Esophagus muscularis mucosa (tissue), 4 donors: ENCODE data around the gene TERT. TPM values are rescaled to one million over a fixed set of nuclear protein-coding genes. Genes with fewer than 3 reads are reported as not detected.

ENCODE experiments used
- DNase-seq: peaks from one replicate; pipeline ENCODE4 v3.0.0-alpha.2; 2017; ENCODE audit errors: extremely low spot score
- H3K27ac ChIP-seq, 4 donors: fragments of 200-600 bp; sonication (generic); replicated peaks in 1 of 4; 1 replicate in 3 of 4; 2 replicates in 1 of 4; pipeline ENCODE4 v1.5.1; 2016 to 2019; ENCODE audit warnings: mild to moderate bottlenecking in 1 of 4
- H3K27me3 ChIP-seq, 4 donors: fragments of 200-600 bp; sonication (generic); one replicate each; pipeline versions ENCODE4 v1.5.1 to v1.6.0; 2016 to 2019
- H3K36me3 ChIP-seq, 4 donors: fragments of 200-600 bp; sonication (generic); one replicate each; pipeline ENCODE4 v1.5.1; 2016 to 2019
- H3K4me1 ChIP-seq, 4 donors: fragments of 200-600 bp; sonication (generic); one replicate each; pipeline ENCODE4 v1.5.1; 2016 to 2019
- H3K4me3 ChIP-seq, 4 donors: fragments of 200-600 bp; sonication (generic); 1 replicate in 2 of 4; 2 replicates in 2 of 4; pipeline ENCODE4 v1.5.1; 2016 to 2019; ENCODE audit warnings: mild to moderate bottlenecking in 4 of 4, moderate library complexity in 1 of 4
- H3K9me3 ChIP-seq, 4 donors: fragments of 200-600 bp; sonication (generic); 1 replicate in 3 of 4; 2 replicates in 1 of 4; pipeline ENCODE4 v1.5.1; 2016 to 2019
- CTCF ChIP-seq, 3 experiments: fragments of 200-600 bp in 2 of 3; fragments of 450-650 bp in 1 of 3; sonication (generic) in 2 of 3; IDR thresholded peaks; one replicate each; pipeline ENCODE4 v1.5.1; 2017 to 2019; ENCODE audit warnings: antibody characterized with exemption in 3 of 3, mild to moderate bottlenecking in 2 of 3, moderate library complexity in 1 of 3
- EP300 ChIP-seq: sonication (generic); formaldehyde crosslinking; IDR thresholded peaks from one replicate; pipeline ENCODE4 v1.6.1; 2017; ENCODE audit warnings: antibody characterized with exemption
- POLR2A ChIP-seq: fragments of 450-650 bp; IDR thresholded peaks from one replicate; pipeline ENCODE4 v1.6.1; 2017; ENCODE audit warnings: antibody characterized with exemption, moderate library complexity, mild to moderate bottlenecking, low read depth
- POLR2AphosphoS5 ChIP-seq, 2 donors: sonication (generic); formaldehyde crosslinking; IDR thresholded peaks; one replicate each; pipeline ENCODE4 v1.6.1; 2017; ENCODE audit warnings: antibody characterized with exemption in 2 of 2
- WGBS: methylation state at CpG from one replicate; pipeline ENCODE4 v1.1.5; 2018; 5-methylcytosine and 5-hydroxymethylcytosine counted together
- intact Hi-C: fragments of 100-400 bp; cut with DNase I; formaldehyde crosslinking; loops from one replicate; pipeline ENCODE4 v1.15.1; 2023
- total RNA-seq, 4 donors: library from RNA; depleted of rRNA; stranded (reverse); fragments of >200 nt; gene quantifications; one replicate each; pipeline versions ENCODE4 v1.1.0 to v1.2.1, GENCODE V29; 2016

Gene TERT
- total RNA-seq, 4 donors from 2014 or later: not detected

DNA sequence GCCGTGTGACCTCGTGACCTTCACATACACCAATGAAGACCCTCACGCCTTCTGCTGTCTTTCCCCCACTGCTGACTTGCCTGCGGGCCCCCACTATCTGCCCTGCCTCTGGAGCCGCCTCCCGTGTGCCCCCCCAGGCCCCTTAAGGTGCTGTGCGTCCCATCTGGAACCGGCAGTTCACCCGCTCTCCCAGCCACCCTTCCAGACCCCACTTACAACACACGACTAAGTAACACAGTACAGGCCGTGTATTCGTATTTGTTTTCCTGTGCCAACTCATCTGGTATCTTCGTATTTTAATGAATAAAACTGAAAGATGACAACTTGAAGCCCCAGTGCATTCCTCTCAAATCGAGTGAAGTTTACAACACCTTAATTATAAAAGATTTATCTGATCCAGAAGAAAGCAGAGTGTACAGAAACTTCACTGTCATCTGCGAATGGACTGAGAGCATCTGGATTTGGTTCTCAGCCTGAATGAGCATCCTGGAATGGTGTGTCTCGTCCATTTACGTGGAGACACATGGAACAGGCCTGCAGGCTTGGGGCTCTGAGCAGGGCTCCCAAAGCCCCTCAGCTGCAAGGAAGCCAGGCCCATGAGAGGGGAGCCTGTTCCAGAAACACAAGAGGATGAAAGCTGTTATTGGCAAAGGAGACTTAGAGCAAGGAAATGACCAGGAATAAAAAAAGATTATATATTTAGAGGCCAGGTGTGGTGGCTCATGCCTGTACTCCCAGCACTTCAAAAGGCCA is 21.9 kb upstream of the TERT start:
- TF ChIP-seq CTCF (IDR thresholded peaks at IDR 0.05) (no peak), POLR2A (no peak), POLR2AphosphoS5 (IDR thresholded peaks at IDR 0.05) (no peak), EP300 (no peak)
- 68% methylated on average over 17 of the region's 17 CpGs for WGBS
- Histone ChIP-seq H3K27ac (no peak overlapping the region), H3K27me3 (peaks cover 0 to 4% (median 0%) of the 10 kb centered on the region in 4 donors), H3K36me3 (peaks cover 44 to 51% (median 48%) of the 10 kb centered on the region in 4 donors), H3K4me3 (no peak overlapping the region), H3K9me3 (no peaks in the 10 kb centered on the region), H3K4me1 (peaks cover 0 to 12% (median 11%) of the 10 kb centered on the region in 4 donors)
- no peak for DNase-seq
- intact Hi-C loops: no loop called here

DNA sequence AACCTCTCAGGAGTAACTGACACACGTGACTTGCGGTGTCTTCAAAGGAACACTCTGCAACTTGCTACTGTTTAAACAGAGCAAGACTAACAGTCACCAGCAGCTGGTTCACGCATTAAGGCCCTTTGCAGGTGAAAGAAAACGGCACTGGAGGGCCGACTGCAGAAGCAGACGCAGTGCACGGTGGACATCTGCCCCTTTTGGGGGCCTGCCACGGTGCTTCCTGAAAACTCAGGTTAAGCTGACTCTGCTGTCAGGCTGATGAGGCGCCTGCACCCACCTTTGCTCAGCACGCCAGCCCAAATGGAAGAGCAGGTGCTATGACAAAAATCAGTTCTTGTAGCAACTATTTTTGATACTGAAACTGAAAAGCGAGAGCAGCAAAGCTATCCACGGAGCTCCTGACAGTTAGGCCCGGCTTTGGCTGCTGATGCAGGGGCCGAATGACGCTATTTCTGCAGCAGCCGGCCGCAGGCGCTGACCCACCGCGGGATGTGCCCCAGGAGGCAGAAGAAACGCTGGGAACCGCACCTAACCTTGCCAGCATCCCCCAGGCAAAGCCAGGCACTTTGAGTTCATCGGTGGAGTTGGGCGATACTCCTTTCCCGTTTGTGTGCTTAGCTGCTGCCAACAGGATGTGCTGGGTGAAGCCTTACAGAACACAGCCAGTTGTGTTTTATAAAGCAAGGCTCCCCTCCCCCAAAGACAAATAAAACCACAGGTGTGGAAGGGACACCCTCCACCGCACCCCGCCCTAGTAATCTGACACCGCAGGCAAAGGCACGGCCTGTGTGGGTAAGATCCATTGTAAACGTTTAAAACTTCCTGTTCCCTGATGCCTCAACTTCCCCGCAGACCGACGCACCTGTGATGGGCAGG is 21.1 kb upstream of the TERT start:
- Histone ChIP-seq H3K27ac (no peak overlapping the region), H3K4me1 (peaks cover 0 to 12% (median 11%) of the 10 kb centered on the region in 4 donors), H3K4me3 (peak overlapping the region; percentile 12 to 37 (median 16))

DNA sequence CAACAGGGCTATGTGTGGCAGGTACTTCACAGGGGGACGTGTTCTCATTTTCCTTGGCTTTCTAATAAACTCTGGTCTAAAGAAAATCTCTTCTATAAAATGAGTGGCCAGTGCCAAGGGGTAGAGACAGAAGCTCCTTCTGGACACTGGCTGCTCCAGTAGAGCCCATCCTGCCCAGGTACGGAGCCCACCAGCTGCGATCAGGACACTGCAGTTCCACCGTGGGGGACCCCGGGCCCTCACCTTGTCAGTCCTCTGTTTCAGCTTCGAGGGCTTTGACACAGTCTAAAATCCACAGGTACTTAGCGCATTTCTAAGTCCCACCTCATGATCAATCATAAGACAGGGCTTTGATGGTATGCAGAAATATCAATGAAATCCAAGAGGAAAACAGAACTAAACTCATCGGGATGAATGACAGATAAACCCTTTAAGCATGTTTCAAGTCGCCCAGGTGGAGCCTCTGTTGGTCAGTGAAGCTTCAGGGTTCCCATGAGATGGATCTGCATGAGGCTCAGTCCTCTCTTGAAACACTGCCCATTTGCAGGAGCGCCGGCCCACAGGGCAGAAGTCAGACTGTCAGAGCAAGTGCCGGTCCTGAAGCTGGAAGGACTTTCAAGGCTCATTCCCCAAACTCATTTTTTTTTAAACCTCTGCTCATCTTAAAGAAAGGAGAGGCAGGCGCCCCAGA is 20.3 kb upstream of the TERT start:
- H3K4me3 ChIP-seq: no peak overlapping the region
- no peak for DNase-seq

More for the DNA sequence above, 21.1 kb upstream of the TERT start:
- Histone ChIP-seq H3K9me3 (no peaks in the 10 kb centered on the region), H3K27me3 (peaks cover 0 to 12% (median 0%) of the 10 kb centered on the region in 4 donors), H3K36me3 (peaks cover 36 to 43% (median 40%) of the 10 kb centered on the region in 4 donors)
- no peak for TF ChIP-seq POLR2AphosphoS5 (IDR thresholded peaks at IDR 0.05)
- no peak for TF ChIP-seq CTCF (IDR thresholded peaks at IDR 0.05)
- TF ChIP-seq EP300: no peak
- TF ChIP-seq POLR2A: no peak
- no peak for DNase-seq
- intact Hi-C loops: no loop called here
- 38% methylated on average over 25 of the region's 33 CpGs for WGBS

More for the DNA sequence above, 20.3 kb upstream of the TERT start:
- WGBS: 87% methylated on average over 13 of the region's 13 CpGs
- Histone ChIP-seq H3K9me3 (no peaks in the 10 kb centered on the region), H3K36me3 (peaks cover 28 to 35% (median 32%) of the 10 kb centered on the region in 4 donors), H3K4me1 (peaks cover 0 to 12% (median 11%) of the 10 kb centered on the region in 4 donors), H3K27ac (no peak overlapping the region), H3K27me3 (peaks cover 0 to 20% (median 0%) of the 10 kb centered on the region in 4 donors)
- intact Hi-C loops: no loop called here
- TF ChIP-seq EP300 (no peak), POLR2AphosphoS5 (IDR thresholded peaks at IDR 0.05) (no peak), CTCF (IDR thresholded peaks at IDR 0.05) (no peak), POLR2A (no peak)
